MCF 10A (cell line): ENCODE data around the gene MINDY3. TPM values are rescaled to one million over a fixed set of nuclear protein-coding genes. Genes with fewer than 3 reads are reported as not detected.

ENCODE experiments used
- BruUV-seq: library from RNA; stranded (reverse); fragments of 400-500 nt; replicated peaks from 2 replicates; lab custom pipeline; 2021; lab: Mats Ljungman, UMichigan
- CTCF ChIA-PET: fragments of 300-600 bp; sonication (Branson Sonifier 250); formaldehyde crosslinking; extraction: SDS; loops from one replicate; lab custom pipeline; 2021; ENCODE audit warnings: antibody characterized with exemption, inconsistent platforms; lab: Yijun Ruan, JAX
- POLR2A ChIA-PET: fragments of 300-600, 350-650 bp; sonication (Branson Sonifier 250); formaldehyde crosslinking; extraction: SDS; loops from one replicate; lab custom pipeline; 2020; ENCODE audit warnings: antibody characterized with exemption, inconsistent platforms; lab: Yijun Ruan, JAX
- DNase-seq: peaks from one replicate; pipeline ENCODE4 v3.0.0-alpha.2; 2018; ENCODE audit not compliant: unreplicated experiment
- H3K27ac Mint-ChIP-seq: one replicate; pipeline ENCODE4 v1.8.0; 2022; ENCODE audit warnings: mild to moderate bottlenecking, low read depth, mixed read lengths; ENCODE audit not compliant: unreplicated experiment
- H3K27me3 Mint-ChIP-seq: one replicate; pipeline ENCODE4 v1.8.0; 2022; ENCODE audit warnings: mixed read lengths; ENCODE audit not compliant: insufficient read depth, unreplicated experiment
- H3K36me3 Mint-ChIP-seq: one replicate; pipeline ENCODE4 v1.8.0; 2022; ENCODE audit warnings: mild to moderate bottlenecking, moderate library complexity, mixed read lengths; ENCODE audit not compliant: insufficient read depth, unreplicated experiment
- H3K4me1 Mint-ChIP-seq: one replicate; pipeline ENCODE4 v1.8.0; 2022; ENCODE audit warnings: mixed read lengths; ENCODE audit not compliant: insufficient read depth, unreplicated experiment
- H3K4me3 Mint-ChIP-seq: one replicate; pipeline ENCODE4 v1.8.0; 2022; ENCODE audit warnings: mild to moderate bottlenecking, moderate library complexity, mixed read lengths; ENCODE audit not compliant: unreplicated experiment
- H3K9me3 Mint-ChIP-seq: one replicate; pipeline ENCODE4 v1.8.0; 2022; ENCODE audit warnings: mixed read lengths; ENCODE audit not compliant: unreplicated experiment
- CTCF ChIP-seq: fragments of 200-600 bp; IDR thresholded peaks from one replicate; pipeline ENCODE4 v1.8.0; 2022; ENCODE audit warnings: antibody characterized with exemption, mild to moderate bottlenecking; ENCODE audit not compliant: unreplicated experiment
- intact Hi-C: fragments of 100-400 bp; cut with micrococcal nuclease; formaldehyde crosslinking; loops from 2 replicates; pipeline ENCODE4 v1.14.1; 2022
- total RNA-seq: library from RNA; stranded (reverse); gene quantifications from 2 replicates; pipeline ENCODE4 v1.2.3, GENCODE V29; 2022

The MINDY3 gene
- total RNA-seq, 1 experiment from 2014 or later, result 28.8 TPM

DNA sequence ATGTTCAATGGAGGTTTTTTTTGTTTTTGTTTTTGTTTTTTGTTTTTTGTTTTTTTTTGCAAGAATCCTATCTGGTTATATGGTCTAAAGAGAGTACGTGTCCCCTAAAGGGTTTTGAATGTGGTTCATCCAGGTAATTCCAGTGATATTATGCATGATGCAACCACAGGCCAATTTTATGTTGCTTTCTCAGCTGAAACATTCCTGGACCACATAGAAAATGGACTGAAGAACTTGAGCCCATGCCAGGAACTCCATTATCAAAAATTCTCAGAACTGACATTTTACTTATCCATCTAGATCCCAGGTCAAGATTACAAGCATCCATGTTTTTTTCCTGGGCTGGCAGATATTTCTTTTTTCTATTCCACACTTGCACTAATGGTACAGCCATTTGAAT, 11.5 kb upstream of the MINDY3 start:
- Mint-ChIP-seq H3K4me3 (no peak overlapping the region), H3K36me3 (no peaks in the 10 kb centered on the region), H3K27ac (no peak overlapping the region), H3K9me3 (no peaks in the 10 kb centered on the region), H3K27me3 (peaks cover 82% of the 10 kb centered on the region), H3K4me1 (no peaks in the 10 kb centered on the region)
- no TSS peak for BruUV-seq
- intact Hi-C loops, result loop anchor here (10.0 kb wide), 1 partner anchor 903 kb away; no protein-coding TSS in a partner anchor
- TF ChIP-seq CTCF, result no peak
- no peak for DNase-seq
- CTCF ChIA-PET, result no interaction called here
- POLR2A ChIA-PET, result interaction anchor here (0.7 kb wide), 1 partner anchor 35 kb away, joined by 3 read pairs; no protein-coding TSS in a partner anchor

DNA sequence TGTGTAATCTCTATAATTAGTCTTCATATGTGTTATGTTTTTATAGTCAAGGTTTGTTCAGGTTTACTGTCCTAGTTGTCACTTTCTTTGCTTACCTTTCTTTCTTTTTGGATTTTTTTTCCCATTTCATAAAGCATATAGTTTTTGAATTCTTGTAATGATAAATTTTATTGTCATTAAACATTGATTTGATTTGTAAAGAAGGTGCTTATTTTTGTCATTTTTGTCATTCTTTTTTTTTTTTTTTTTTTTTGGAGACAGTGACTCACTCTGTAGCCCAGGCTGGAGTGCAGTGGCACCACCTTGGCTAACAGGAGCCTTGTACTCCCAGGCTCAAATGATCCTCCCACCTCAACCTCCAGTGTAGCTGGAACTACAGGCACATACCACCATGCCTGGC, 9.6 kb upstream of the MINDY3 start:
- ChIA-PET CTCF (no interaction called here), POLR2A (no interaction called here)
- intact Hi-C loops, result loop anchor here (10.0 kb wide), 1 partner anchor 905 kb away; no protein-coding TSS in a partner anchor
- BruUV-seq, result no TSS peak
- TF ChIP-seq CTCF, result no peak
- Mint-ChIP-seq H3K9me3 (no peaks in the 10 kb centered on the region), H3K27me3 (peaks cover 82% of the 10 kb centered on the region), H3K4me3 (no peak overlapping the region), H3K36me3 (no peaks in the 10 kb centered on the region), H3K27ac (no peak overlapping the region), H3K4me1 (no peaks in the 10 kb centered on the region)
- DNase-seq, result no peak

GRCh38 chr10:15868006-15868405, 7.7 kb upstream of the MINDY3 start:
- BruUV-seq, result no TSS peak
- no peak overlapping the region for H3K4me3 Mint-ChIP-seq
- ChIA-PET POLR2A (no interaction called here), CTCF (interaction anchor here (0.7 to 1.4 kb wide), 2 partner anchors 30 to 104 kb away, joined by 3 read pairs; no protein-coding TSS in a partner anchor)
- intact Hi-C loops, result no loop called here
- H3K36me3 Mint-ChIP-seq, result no peaks in the 10 kb centered on the region
- no peak overlapping the region for H3K27ac Mint-ChIP-seq
- no peaks in the 10 kb centered on the region for H3K9me3 Mint-ChIP-seq
- DNase-seq, result no peak
- H3K27me3 Mint-ChIP-seq, result peaks cover 88% of the 10 kb centered on the region
- TF ChIP-seq CTCF, result no peak
- no peaks in the 10 kb centered on the region for H3K4me1 Mint-ChIP-seq

- Mint-ChIP-seq H3K36me3 (no peaks in the 10 kb centered on the region), H3K27ac (no peak overlapping the region), H3K4me3 (no peak overlapping the region), H3K9me3 (no peaks in the 10 kb centered on the region), H3K4me1 (no peaks in the 10 kb centered on the region), H3K27me3 (peaks cover 69% of the 10 kb centered on the region)
- ChIA-PET CTCF (no interaction called here), POLR2A (no interaction called here)
- no peak for TF ChIP-seq CTCF
- DNase-seq, result no peak
- intact Hi-C loops, result no loop called here
- BruUV-seq, result no TSS peak
Observed at GRCh38 chr10:15865304-15865703, 5.0 kb upstream of the MINDY3 start.
